Natural killer cell treated with Interleukin-12 subunit alpha and Interleukin-12 subunit beta and Interleukin-15 and Interleukin-18, amount 100 ng/mL, for 72 hours (primary cell): ENCODE results near the gene HSD17B11. TPM values are rescaled to one million over a fixed set of nuclear protein-coding genes. Genes with fewer than 3 reads are reported as not detected.
"Not testable (repeated sequence)": the region's sequence is repeated elsewhere in the genome, so short reads cannot be mapped to it uniquely, and the experiment has no call there.

Experiments used
- ATAC-seq, 2 donors: fragments of 150-1000 bp; cut with Tn5 transposase in 1 of 2; sonication (Bioruptor Pico), chemical (Tn5 transposase) in 1 of 2; 2 replicates each; pipeline ENCODE4 v1.10.0; 2021
- DNase-seq: peaks from one replicate; pipeline ENCODE4 v3.0.0; 2022; ENCODE audit warnings: low spot score
- H3K27ac Mint-ChIP-seq, 2 donors: 1 replicate in 1 of 2; 2 replicates in 1 of 2; pipeline ENCODE4 v1.8.0; 2022; ENCODE audit warnings: mixed read lengths in 2 of 2, mild to moderate bottlenecking in 1 of 2, moderate library complexity in 1 of 2
- H3K27me3 Mint-ChIP-seq, 2 donors: 1 replicate in 1 of 2; 2 replicates in 1 of 2; pipeline ENCODE4 v1.8.0; 2022; ENCODE audit warnings: mixed read lengths in 2 of 2
- H3K36me3 Mint-ChIP-seq: one replicate; pipeline ENCODE4 v1.8.0; 2022; ENCODE audit warnings: mixed read lengths
- H3K4me1 Mint-ChIP-seq, 2 donors: 1 replicate in 1 of 2; 2 replicates in 1 of 2; pipeline ENCODE4 v1.8.0; 2022; ENCODE audit warnings: low read depth in 2 of 2, mixed read lengths in 2 of 2, mild to moderate bottlenecking in 1 of 2
- H3K4me3 Mint-ChIP-seq: one replicate; pipeline ENCODE4 v1.8.0; 2022; ENCODE audit warnings: mixed read lengths
- H3K9me3 Mint-ChIP-seq: 2 replicates; pipeline ENCODE4 v1.8.0; 2022; ENCODE audit warnings: mixed read lengths
- total RNA-seq, 2 donors: library from RNA; stranded (reverse); gene quantifications; one replicate each; pipeline ENCODE4 v1.2.3, GENCODE V29; 2022

The HSD17B11 gene
- total RNA-seq, 2 donors from 2014 or later: 11.2 to 18.3 TPM

GRCh38 chr4:87327136-87327535 is 63.9 kb downstream of the HSD17B11 start:
- no peaks in the 10 kb centered on the region for H3K4me1 Mint-ChIP-seq
- no peak for ATAC-seq

GRCh38 chr4:87326460-87326859 is 64.5 kb downstream of the HSD17B11 start:
- H3K4me1 Mint-ChIP-seq: no peaks in the 10 kb centered on the region

More at GRCh38 chr4:87327136-87327535, 63.9 kb downstream of the HSD17B11 start:
- H3K4me3 Mint-ChIP-seq: no peak overlapping the region
- H3K27me3 Mint-ChIP-seq: no peaks in the 10 kb centered on the region
- DNase-seq: no peak
- H3K36me3 Mint-ChIP-seq: peaks cover 10% of the 10 kb centered on the region
- H3K27ac Mint-ChIP-seq: no peak overlapping the region
- H3K9me3 Mint-ChIP-seq: peaks cover 19% of the 10 kb centered on the region

GRCh38 chr4:87322754-87323153 is 68.2 kb downstream of the HSD17B11 start, which contains the start of gene HSD17B13:
Gene HSD17B13 (minus strand): TSS chr4:87322882. CDS start chr4:87322841, 41 bp downstream.
- no peaks in the 10 kb centered on the region for H3K27me3 Mint-ChIP-seq
- no peak for DNase-seq
- no peak for ATAC-seq
- H3K27ac Mint-ChIP-seq: no peak within 1 kb of the TSS
- no peaks in the 10 kb centered on the region for H3K4me1 Mint-ChIP-seq
- no peaks in the 10 kb centered on the region for H3K9me3 Mint-ChIP-seq
- H3K36me3 Mint-ChIP-seq: no peaks in the 10 kb centered on the region
- no peak within 1 kb of the TSS for H3K4me3 Mint-ChIP-seq

More at GRCh38 chr4:87326460-87326859, 64.5 kb downstream of the HSD17B11 start:
- DNase-seq (no peak), ATAC-seq (no peak)
- no peak overlapping the region for H3K27ac Mint-ChIP-seq
- peaks cover 4% of the 10 kb centered on the region for H3K36me3 Mint-ChIP-seq
- H3K4me3 Mint-ChIP-seq: no peak overlapping the region
- H3K27me3 Mint-ChIP-seq: no peaks in the 10 kb centered on the region
- peaks cover 15% of the 10 kb centered on the region for H3K9me3 Mint-ChIP-seq

GRCh38 chr4:87321888-87322287 is 69.1 kb downstream of the HSD17B11 start:
- no peak overlapping the region for H3K27ac Mint-ChIP-seq
- no peak for DNase-seq
- H3K36me3 Mint-ChIP-seq: no peaks in the 10 kb centered on the region
- no peak overlapping the region for H3K4me3 Mint-ChIP-seq
- ATAC-seq: no peak
- H3K27me3 Mint-ChIP-seq: no peaks in the 10 kb centered on the region
- no peaks in the 10 kb centered on the region for H3K9me3 Mint-ChIP-seq
- no peaks in the 10 kb centered on the region for H3K4me1 Mint-ChIP-seq

GRCh38 chr4:87317527-87317926 is 73.5 kb downstream of the HSD17B11 start:
- DNase-seq (no peak), ATAC-seq (no peak)
- Mint-ChIP-seq H3K36me3 (no peaks in the 10 kb centered on the region), H3K27ac (no peak overlapping the region), H3K27me3 (no peaks in the 10 kb centered on the region), H3K4me3 (no peak overlapping the region), H3K9me3 (no peaks in the 10 kb centered on the region), H3K4me1 (no peaks in the 10 kb centered on the region)

GRCh38 chr4:87316961-87317360 is 74.0 kb downstream of the HSD17B11 start:
- H3K9me3 Mint-ChIP-seq: no peaks in the 10 kb centered on the region
- no peak overlapping the region for H3K4me3 Mint-ChIP-seq
- ATAC-seq (no peak), DNase-seq (no peak)
- no peak overlapping the region for H3K27ac Mint-ChIP-seq
- H3K27me3 Mint-ChIP-seq: no peaks in the 10 kb centered on the region
- H3K4me1 Mint-ChIP-seq: no peaks in the 10 kb centered on the region
- no peaks in the 10 kb centered on the region for H3K36me3 Mint-ChIP-seq

- not testable (repeated sequence) for H3K9me3 Mint-ChIP-seq, H3K27ac Mint-ChIP-seq, H3K4me1 Mint-ChIP-seq, H3K27me3 Mint-ChIP-seq, H3K36me3 Mint-ChIP-seq, H3K4me3 Mint-ChIP-seq, DNase-seq, ATAC-seq
Observed at GRCh38 chr4:87315000-87315399, 76.0 kb downstream of the HSD17B11 start.

- Mint-ChIP-seq H3K9me3 (no peaks in the 10 kb centered on the region), H3K27me3 (no peaks in the 10 kb centered on the region), H3K36me3 (no peaks in the 10 kb centered on the region), H3K4me3 (no peak overlapping the region), H3K27ac (no peak overlapping the region), H3K4me1 (no peaks in the 10 kb centered on the region)
- no peak for DNase-seq
- no peak for ATAC-seq
Observed at GRCh38 chr4:87313756-87314155, 77.2 kb downstream of the HSD17B11 start.

- Mint-ChIP-seq H3K9me3 (no peaks in the 10 kb centered on the region), H3K27me3 (no peaks in the 10 kb centered on the region), H3K4me1 (no peaks in the 10 kb centered on the region), H3K4me3 (no peak overlapping the region), H3K27ac (no peak overlapping the region), H3K36me3 (no peaks in the 10 kb centered on the region)
- no peak for DNase-seq
- ATAC-seq: no peak
Observed at GRCh38 chr4:87311684-87312083, 79.3 kb downstream of the HSD17B11 start.

GRCh38 chr4:87310691-87311335 is 80.2 kb downstream of the HSD17B11 start:
- Mint-ChIP-seq H3K9me3 (no peaks in the 10 kb centered on the region), H3K27ac (no peak overlapping the region), H3K4me3 (no peak overlapping the region), H3K27me3 (no peaks in the 10 kb centered on the region), H3K36me3 (no peaks in the 10 kb centered on the region), H3K4me1 (no peaks in the 10 kb centered on the region)
- no peak for ATAC-seq
- no peak for DNase-seq

GRCh38 chr4:87309625-87310024 is 81.4 kb downstream of the HSD17B11 start:
- Mint-ChIP-seq H3K4me3 (no peak overlapping the region), H3K4me1 (no peaks in the 10 kb centered on the region), H3K9me3 (no peaks in the 10 kb centered on the region), H3K36me3 (no peaks in the 10 kb centered on the region), H3K27ac (no peak overlapping the region), H3K27me3 (no peaks in the 10 kb centered on the region)
- DNase-seq: no peak
- no peak for ATAC-seq

- no peak for ATAC-seq
- Mint-ChIP-seq H3K9me3 (no peaks in the 10 kb centered on the region), H3K27me3 (peaks cover 0 to 6% of the 10 kb centered on the region in 2 donors), H3K4me1 (no peaks in the 10 kb centered on the region), H3K4me3 (no peak overlapping the region), H3K36me3 (no peaks in the 10 kb centered on the region), H3K27ac (no peak overlapping the region)
- no peak for DNase-seq
Observed at GRCh38 chr4:87306056-87306455, 84.9 kb downstream of the HSD17B11 start.

GRCh38 chr4:87305562-87305961 is 85.4 kb downstream of the HSD17B11 start:
- no peak for ATAC-seq
- no peak overlapping the region for H3K27ac Mint-ChIP-seq
- H3K4me3 Mint-ChIP-seq: no peak overlapping the region
- H3K36me3 Mint-ChIP-seq: no peaks in the 10 kb centered on the region
- no peak for DNase-seq
- no peaks in the 10 kb centered on the region for H3K4me1 Mint-ChIP-seq
- peaks cover 0 to 6% of the 10 kb centered on the region in 2 donors for H3K27me3 Mint-ChIP-seq
- no peaks in the 10 kb centered on the region for H3K9me3 Mint-ChIP-seq

GRCh38 chr4:87304745-87305432 is 86.1 kb downstream of the HSD17B11 start:
- Mint-ChIP-seq H3K4me3 (no peak overlapping the region), H3K4me1 (no peaks in the 10 kb centered on the region), H3K36me3 (no peaks in the 10 kb centered on the region), H3K27ac (no peak overlapping the region), H3K27me3 (peaks cover 2 to 6% of the 10 kb centered on the region in 2 donors), H3K9me3 (no peaks in the 10 kb centered on the region)
- ATAC-seq: no peak
- DNase-seq: no peak
